ENCODE data around the gene TEFM. TPM values are rescaled to one million over a fixed set of nuclear protein-coding genes. Genes with fewer than 3 reads are reported as not detected.

Gene TEFM
- total and polyA plus RNA-seq, 2 donors (not counting 3 experiments of a cell fraction or from before 2014, with no cell fraction given): 4.8 to 12.7 TPM

DNA sequence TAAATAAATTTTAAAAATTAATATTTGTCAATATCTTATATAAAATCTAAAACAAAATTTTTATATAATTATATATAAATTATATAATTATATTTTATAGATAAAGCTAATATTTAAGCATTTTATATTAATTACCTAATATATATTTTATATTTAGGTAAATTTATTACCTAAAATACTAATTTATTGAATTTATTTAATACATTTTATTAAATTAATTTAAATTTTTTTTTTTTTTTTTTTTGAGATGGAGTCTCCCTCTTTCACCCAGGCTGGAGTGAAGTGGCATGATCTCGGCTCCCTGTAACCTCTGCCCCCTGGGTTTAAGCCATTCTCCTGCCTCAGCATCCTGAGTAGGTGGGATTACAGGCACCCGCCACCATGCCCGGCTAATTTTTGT, 51.9 kb downstream of the TEFM start:
- intact Hi-C loops (cut with micrococcal nuclease): no loop called here
- H3K4me3 ChIP-seq (replicated peaks in 1 of 3; ENCODE audit: insufficient read depth in 1 of 3, low read depth in 1 of 3, low read length in 3 of 3): no peak overlapping the region
- peaks cover 0 to 5% of the 10 kb centered on the region in 2 experiments for H3K36me3 ChIP-seq (ENCODE audit: control insufficient read depth in 2 of 2, extremely low read depth in 1 of 2, insufficient read depth in 2 of 2, low read length in 2 of 2)
- no peaks in the 10 kb centered on the region for H4K20me1 ChIP-seq (replicated peaks; ENCODE audit: control insufficient read depth, extremely low read depth, insufficient read depth, low read length)
- no peaks in the 10 kb centered on the region for H3K4me1 ChIP-seq (ENCODE audit: control insufficient read depth, extremely low read depth, insufficient read depth, low read length)
- dilution Hi-C loops (cut with MboI; ENCODE audit: extremely low pct_ligation_motif_present, low sequenced_read_pairs): no loop called here
- no peak for FAIRE-seq
- DNase-seq (ENCODE audit: low read depth, low spot score): no peak
- H3K27me3 ChIP-seq (ENCODE audit: control insufficient read depth in 2 of 2, insufficient read depth in 2 of 2, low read length in 2 of 2): no peaks in the 10 kb centered on the region
- no peak overlapping the region for H3K27ac ChIP-seq (ENCODE audit: insufficient read depth, low read depth, low read length)
- H2AFZ ChIP-seq (ENCODE audit: low read depth, low read length): no peak overlapping the region
- no peaks in the 10 kb centered on the region for H3K9me3 ChIP-seq (replicated peaks; ENCODE audit: control insufficient read depth, insufficient read depth, low read length)
- H3K4me2 ChIP-seq (ENCODE audit: insufficient read depth, low read length): no peak overlapping the region
- no peaks in the 10 kb centered on the region for H3K9me1 ChIP-seq (replicated peaks; ENCODE audit: control insufficient read depth, extremely low read depth, insufficient read depth, low read length)
- TF ChIP-seq JUN (IDR thresholded peaks at IDR 0.05; ENCODE audit: borderline replicate concordance, insufficient read depth, insufficient read length, low read depth) (no peak), GATA2 (IDR thresholded peaks at IDR 0.05; ENCODE audit: insufficient read depth, insufficient read length, low read depth, low read length) (no peak), POLR2AphosphoS5 (IDR thresholded peaks at IDR 0.05; ENCODE audit: insufficient read depth, low read depth, low read length) (no peak), EZH2 (IDR thresholded peaks at IDR 0.05; ENCODE audit: borderline replicate concordance, low read depth, low read length, severe bottlenecking) (no peak), FOS (IDR thresholded peaks at IDR 0.05; ENCODE audit: borderline replicate concordance, insufficient read depth, low read length) (no peak), MYC (IDR thresholded peaks at IDR 0.05; ENCODE audit: low read depth, low read length) (no peak), POLR2A (IDR thresholded peaks at IDR 0.05; ENCODE audit: low read depth, low read length) (no peak)
- TF ChIP-seq, protein P1, sequence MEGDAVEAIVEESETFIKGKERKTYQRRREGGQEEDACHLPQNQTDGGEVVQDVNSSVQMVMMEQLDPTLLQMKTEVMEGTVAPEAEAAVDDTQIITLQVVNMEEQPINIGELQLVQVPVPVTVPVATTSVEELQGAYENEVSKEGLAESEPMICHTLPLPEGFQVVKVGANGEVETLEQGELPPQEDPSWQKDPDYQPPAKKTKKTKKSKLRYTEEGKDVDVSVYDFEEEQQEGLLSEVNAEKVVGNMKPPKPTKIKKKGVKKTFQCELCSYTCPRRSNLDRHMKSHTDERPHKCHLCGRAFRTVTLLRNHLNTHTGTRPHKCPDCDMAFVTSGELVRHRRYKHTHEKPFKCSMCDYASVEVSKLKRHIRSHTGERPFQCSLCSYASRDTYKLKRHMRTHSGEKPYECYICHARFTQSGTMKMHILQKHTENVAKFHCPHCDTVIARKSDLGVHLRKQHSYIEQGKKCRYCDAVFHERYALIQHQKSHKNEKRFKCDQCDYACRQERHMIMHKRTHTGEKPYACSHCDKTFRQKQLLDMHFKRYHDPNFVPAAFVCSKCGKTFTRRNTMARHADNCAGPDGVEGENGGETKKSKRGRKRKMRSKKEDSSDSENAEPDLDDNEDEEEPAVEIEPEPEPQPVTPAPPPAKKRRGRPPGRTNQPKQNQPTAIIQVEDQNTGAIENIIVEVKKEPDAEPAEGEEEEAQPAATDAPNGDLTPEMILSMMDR (IDR thresholded peaks at IDR 0.05; ENCODE audit: extremely low read depth in 1 of 2, insufficient read depth in 1 of 2, low read depth in 1 of 2, low read length in 2 of 2): no peak
- TF ChIP-seq, protein P2, sequence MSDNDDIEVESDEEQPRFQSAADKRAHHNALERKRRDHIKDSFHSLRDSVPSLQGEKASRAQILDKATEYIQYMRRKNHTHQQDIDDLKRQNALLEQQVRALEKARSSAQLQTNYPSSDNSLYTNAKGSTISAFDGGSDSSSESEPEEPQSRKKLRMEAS (IDR thresholded peaks at IDR 0.05; ENCODE audit: insufficient read depth, insufficient read length): no peak
- ChIA-PET POLR2A (interaction anchor here (0.7 kb wide), 1 partner anchor 256 kb away, joined by 5 read pairs; no protein-coding TSS in a partner anchor), CTCF (no interaction called here)
- no peaks in the 10 kb centered on the region for H3K79me2 ChIP-seq (ENCODE audit: control insufficient read depth, insufficient read depth, low read length)
- H3K9ac ChIP-seq (replicated peaks; ENCODE audit: extremely low read depth, insufficient read depth, low read length): no peak overlapping the region
- no TSS peak for BruUV-seq (replicated peaks)

Small RNA genes within 50 kb of the gene (small RNA-seq; reads per million reads assigned to genes)
- not detected for gene RNU6-298P (ENCODE audit: insufficient read depth, insufficient read length, low read depth, low replicate concordance)

Other genes with a start within 250 kb of the TEFM start
- gene CRLF3, start 81.5 kb downstream of the TEFM start, total RNA-seq: 15.4 and 18.9 TPM in 2 replicates
- gene CRLF3, start 81.5 kb downstream of the TEFM start, polyA plus RNA-seq: 7.7 and 10.1 TPM in 2 replicates
- 8.4 and 9.4 TPM in 2 replicates for gene ATAD5, start 74.3 kb downstream of the TEFM start, total RNA-seq
- gene ATAD5, start 74.3 kb downstream of the TEFM start, polyA plus RNA-seq: 0.54 and 0.80 TPM in 2 replicates
- 1.0 and 1.1 TPM in 2 replicates for gene ADAP2, start 15.7 kb upstream of the TEFM start, total RNA-seq
- gene ADAP2, start 15.7 kb upstream of the TEFM start, polyA plus RNA-seq: 0.28 and 0.53 TPM in 2 replicates
- gene RNF135, start 64.8 kb upstream of the TEFM start, total RNA-seq: 11.6 and 11.7 TPM in 2 replicates
- 12.0 and 13.4 TPM in 2 replicates for gene RNF135, start 64.8 kb upstream of the TEFM start, polyA plus RNA-seq
- gene NF1, start 188.7 kb upstream of the TEFM start, total RNA-seq: 37.6 and 42.4 TPM in 2 replicates
- 13.0 and 13.7 TPM in 2 replicates for gene NF1, start 188.7 kb upstream of the TEFM start, polyA plus RNA-seq

All from endothelial cell of umbilical vein (primary cell).